EL (cell line): Measurements from ENCODE around the gene KIAA0513.

ENCODE experiments used
- DNase-seq: peaks from one replicate; pipeline ENCODE4 v3.0.0-alpha.2; 2016

KIAA0513 gene

DNA sequence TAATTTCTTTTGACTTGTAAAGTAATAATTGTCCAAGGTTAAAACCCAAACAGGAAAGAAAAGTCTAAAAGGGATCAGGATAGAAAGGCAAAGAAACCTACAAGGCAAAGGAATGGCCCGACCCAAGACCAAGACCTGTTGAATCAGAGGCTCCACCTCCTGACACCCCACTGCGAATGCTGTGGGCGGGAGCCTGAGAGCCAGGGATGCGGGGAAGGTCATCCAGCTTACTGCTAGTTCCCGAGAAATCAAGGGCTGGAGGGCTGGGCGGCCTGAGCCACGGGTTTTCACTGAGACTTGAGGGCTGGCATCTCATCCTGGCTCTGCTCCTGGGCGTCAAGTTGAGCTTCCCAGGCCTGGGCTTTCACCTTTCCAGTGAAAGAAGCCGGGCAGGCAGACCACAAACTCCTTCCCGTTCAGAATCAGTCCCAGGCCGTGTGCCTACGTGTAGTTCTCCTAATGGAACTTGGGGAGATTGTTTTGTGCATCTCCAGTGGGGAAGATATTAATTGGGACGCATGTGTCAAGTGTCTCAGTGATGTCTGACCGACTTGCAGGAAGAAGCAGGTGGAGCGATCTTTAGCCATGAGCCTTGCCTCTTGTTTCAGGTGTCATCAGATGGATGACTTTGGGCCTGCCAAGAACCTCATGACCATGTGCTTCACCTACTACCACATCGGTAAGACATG is 47.8 kb downstream of the KIAA0513 start:
- no peak for DNase-seq

DNA sequence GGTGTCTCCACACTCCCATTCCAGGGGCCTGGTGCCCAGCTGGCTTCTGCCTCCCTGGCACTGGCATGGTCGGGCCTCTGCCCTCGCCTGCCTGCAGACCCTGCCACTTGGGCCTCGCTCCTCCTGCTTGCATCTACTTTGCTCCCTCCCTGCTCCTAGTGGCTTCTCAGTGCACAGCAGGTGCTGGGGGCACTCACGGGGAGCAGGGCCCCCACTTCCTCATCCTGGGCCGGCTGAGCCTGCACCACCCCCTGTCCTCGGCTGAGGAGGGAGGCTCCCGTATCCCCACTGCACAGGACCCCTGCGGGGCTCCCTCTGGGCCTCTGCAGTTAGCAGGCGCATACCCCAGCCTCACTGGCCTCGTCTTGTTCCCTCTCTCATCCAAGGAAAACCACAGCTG is 49.4 kb downstream of the KIAA0513 start:
- no peak for DNase-seq

GRCh38 chr16:85077576-85078125 is 50.1 kb downstream of the KIAA0513 start:
- no peak for DNase-seq

- DNase-seq: no peak
These were observed 50.6 kb downstream of the KIAA0513 start for GRCh38 chr16:85078226-85078625.

- no peak for DNase-seq
These were observed 51.4 kb downstream of the KIAA0513 start for GRCh38 chr16:85078952-85079351.

DNA sequence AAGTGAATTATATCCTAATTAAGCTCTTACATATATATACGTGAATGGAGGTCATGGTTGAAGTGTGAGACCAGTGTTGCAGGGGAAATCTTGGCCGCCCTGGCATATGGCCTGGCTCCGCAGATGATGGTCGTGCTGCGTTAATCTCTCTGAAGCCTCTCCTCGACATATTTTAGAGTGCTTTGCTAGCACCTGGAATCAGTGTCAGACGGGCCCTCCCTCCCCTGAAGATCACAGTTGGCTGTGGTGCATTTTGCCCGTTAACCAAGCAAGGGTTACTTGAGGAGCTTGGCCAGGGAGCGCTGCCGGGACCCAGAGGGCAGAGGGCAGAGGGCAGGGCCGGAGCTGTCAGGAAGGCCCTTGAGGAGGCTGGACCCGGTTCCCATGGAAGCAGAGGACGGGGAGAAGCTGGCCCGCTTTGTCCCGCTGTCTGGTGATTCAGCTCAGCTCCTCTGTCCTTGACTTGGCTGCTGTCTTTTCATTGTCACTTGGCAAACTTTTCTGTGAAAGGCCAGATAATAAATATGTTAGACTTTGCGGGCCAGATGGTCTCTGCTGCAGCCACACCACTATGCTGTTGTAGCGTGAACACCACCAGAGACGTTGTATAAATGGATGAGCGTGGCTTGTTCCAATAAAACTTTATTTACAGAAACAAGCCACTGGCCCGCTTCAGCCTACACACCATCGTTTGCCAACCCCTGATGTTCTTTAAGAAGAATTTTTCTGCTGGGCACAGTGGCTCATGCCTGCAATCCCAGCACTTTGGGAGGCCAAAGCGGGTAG is 52.4 kb downstream of the KIAA0513 start:
- DNase-seq: no peak

DNA sequence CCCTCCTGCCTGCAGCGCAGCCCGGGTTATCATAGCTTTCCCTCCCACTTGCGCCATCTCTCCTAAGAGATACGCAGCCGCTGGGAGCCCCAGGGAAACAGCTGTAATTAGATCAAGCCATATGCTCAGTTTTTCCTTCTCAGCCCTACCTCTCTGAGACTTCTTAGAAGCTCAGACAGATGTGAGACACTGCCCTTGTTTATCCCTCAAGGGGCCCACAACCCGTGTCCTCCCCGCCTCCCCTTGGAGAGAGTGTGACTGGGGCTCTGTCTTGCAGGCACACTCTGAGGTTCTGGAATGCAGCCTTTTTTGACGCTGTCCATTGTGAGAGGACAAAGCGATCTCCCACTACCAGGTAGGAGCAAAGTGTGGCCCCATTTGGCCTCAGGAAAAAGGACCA is 53.4 kb downstream of the KIAA0513 start:
- no peak for DNase-seq

DNA sequence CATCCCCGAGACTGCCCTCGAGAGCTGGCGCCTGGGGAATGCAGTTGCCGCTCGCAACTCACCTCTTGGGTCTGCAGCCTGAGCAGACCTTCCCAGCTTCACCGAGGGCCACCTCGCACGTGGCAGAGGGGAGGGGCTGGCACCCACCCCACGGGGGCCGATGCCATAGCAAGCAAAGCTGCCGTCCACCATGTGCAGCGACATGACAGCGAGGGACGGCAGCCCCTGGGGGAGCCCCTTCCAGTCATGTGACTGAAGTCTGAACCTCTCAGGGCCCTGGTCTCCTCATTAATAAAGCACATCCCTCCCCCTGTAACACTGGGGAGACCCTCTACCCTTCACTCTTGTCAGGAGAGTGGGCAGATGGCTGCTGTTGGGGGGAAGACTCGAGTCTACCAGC is 54.2 kb downstream of the KIAA0513 start:
- DNase-seq: no peak

- no peak for DNase-seq
These were observed 54.8 kb downstream of the KIAA0513 start for GRCh38 chr16:85082173-85083050.

DNA sequence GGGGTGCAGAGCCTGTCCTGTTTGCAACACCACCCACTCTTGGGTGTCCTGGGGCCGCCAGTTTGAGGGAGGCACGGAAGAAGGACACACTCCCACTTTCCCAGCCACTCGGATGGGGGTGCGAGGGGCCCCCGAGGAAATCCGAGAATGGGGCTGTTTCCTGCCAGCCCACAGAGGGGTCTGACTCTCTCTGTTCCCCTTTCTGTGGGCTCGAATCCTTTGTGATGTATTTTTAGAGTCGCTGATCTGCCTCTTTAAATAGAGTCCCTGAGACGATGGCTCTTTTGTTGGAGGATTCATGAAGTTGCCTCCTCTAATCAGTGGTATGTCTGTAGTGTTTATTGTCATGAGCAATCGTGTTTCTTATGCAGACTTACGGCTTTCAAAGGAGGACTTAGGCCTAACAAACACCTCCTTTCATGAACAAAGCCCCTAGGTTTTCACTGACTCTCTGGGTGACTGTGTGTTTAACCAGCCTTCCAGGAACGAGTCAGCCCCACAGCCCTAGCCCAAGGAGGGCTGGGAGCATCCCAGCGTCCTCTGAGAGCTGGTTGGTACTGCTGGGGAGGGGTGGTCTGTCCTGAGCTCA is 55.5 kb downstream of the KIAA0513 start:
- no peak for DNase-seq

DNA sequence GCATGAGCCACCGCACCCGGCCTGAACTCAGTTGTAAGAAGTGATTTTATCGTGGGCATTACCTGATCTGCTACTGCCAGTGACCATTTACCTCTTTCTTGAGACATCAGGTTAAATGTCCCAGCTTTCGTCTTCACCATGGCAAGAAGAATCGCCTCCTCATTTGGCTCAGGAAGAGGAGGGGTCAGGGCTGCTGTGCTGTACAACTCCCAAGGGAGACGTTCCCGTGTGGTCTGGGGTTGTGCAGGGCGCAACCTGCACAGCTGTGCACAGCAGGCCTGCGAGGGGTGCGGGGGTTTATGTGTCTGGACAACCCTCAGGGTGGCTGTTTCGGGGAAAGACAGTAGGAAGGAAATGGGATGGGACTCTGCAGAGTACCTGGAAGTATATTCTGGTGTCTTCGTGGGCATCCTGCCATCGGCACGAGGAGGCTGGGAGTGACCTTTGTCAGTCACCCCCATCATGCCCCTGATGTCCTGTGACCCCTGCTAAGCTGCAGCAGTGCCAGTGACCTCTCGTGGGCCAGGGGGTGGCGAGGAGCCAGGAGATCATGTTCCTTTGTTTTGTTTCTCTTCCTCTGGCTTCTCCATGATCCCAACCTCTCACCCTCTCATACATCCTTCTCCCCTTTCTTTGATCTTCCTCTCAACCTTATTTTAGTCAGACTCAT is 57.4 kb downstream of the KIAA0513 start:
- no peak for DNase-seq

DNA sequence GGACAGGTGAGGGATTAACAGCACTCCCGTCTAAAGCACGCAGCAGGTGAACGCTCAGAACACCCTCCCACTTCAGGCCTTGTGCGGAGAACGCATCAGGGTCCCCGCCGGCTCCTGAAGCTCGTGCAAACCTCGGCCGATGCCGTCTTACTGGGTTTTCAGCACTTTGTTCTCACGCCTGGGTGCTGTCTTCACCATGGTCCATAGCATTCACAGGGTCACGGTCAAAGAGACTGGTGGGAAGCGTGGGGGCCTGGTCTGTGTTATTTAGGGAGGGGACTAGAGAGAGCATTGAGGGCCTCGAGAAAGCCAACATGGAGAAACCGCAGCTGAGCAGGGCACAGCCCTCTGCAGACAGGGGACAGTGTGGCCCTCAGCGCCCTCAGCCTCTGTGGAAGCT is 58.1 kb downstream of the KIAA0513 start:
- no peak for DNase-seq

GRCh38 chr16:85086347-85087291 is 59.0 kb downstream of the KIAA0513 start:
- DNase-seq: peak; percentile 53

GRCh38 chr16:85087899-85088569 is 60.4 kb downstream of the KIAA0513 start:
- DNase-seq: no peak

GRCh38 chr16:85088570-85089199 is 61.1 kb downstream of the KIAA0513 start:
- no peak for DNase-seq

- DNase-seq: no peak
These were observed 61.9 kb downstream of the KIAA0513 start for GRCh38 chr16:85089525-85089924.

- no peak for DNase-seq
These were observed 62.6 kb downstream of the KIAA0513 start for GRCh38 chr16:85090181-85090580.

GRCh38 chr16:85090873-85091521 is 63.4 kb downstream of the KIAA0513 start:
- no peak for DNase-seq

DNA sequence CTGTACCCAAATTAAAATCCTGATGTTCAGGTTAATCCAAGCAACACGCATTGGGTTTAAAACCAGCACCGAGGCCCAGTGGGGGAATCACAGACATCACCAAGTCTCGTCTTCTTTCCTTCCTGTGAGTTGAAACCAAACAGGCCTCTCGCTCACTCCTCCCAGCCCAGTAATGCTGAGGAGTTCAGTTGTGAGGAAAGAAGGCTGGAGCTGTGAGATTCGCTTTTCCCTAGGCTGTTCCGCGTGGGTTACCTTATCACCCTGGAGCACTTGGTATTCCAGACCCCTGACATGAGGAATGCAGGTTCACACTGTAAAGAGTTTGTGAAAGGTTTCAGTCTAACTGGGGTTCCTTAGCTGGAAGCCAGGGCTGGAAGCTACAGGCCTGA is 63.9 kb downstream of the KIAA0513 start:
- no peak for DNase-seq
